Measurements from ENCODE around the gene UGCG.
"Not testable (repeated sequence)": the region's sequence is repeated elsewhere in the genome, so short reads cannot be mapped to it uniquely, and the experiment has no call there.

Gene UGCG

DNA sequence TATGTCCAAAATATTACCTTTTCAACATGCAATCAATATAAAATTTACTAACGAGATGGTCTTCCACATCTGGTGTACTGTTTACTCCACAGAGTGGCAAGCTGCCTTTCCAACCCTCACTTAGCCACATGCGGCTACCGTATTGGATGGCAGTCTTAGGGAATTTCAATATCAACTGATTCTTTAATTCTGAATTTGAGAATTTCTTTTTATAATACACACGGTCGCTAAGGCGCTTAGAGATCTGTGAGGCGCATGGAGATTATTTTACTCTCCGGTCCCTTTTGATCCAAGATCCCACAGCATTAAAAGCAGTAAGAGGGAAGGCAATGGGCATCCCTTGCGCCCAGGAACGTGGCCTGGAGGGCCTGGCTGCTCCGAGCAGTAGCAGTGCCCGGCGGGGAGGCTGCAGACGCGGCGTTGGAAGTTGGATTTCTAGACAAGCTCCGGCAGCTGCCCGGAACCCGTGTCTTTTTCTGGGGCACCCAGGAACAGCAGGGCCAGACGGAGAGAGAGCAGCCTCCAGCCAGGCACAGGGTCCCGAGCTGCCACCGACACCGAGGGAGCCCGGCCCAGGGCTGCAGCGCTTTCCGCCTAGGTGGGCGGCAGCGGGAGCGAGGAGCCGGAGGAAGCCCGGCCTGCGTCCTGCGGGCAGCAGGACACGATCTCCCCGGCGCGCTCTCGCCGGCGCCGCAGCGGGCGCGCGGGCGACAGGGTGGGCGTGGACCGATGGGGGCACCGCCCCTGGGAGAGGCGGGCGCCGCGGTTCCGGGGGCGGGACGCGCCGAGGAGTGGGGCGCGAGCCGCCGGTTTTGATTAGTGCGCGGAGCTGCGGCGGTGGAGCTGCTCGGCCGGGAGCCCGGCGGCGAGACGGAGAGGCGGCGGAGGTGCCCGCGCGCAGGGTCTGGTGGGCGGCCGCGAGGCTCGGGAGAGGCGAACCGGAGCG is at the start of gene UGCG:
TSS of gene UGCG (plus strand) at position 819 of the 946 bp plus-strand sequence. CDS start 402 bp downstream, outside the sequence.
- peak; percentile 80 for DNase-seq (ENCODE audit: low read depth)

DNA sequence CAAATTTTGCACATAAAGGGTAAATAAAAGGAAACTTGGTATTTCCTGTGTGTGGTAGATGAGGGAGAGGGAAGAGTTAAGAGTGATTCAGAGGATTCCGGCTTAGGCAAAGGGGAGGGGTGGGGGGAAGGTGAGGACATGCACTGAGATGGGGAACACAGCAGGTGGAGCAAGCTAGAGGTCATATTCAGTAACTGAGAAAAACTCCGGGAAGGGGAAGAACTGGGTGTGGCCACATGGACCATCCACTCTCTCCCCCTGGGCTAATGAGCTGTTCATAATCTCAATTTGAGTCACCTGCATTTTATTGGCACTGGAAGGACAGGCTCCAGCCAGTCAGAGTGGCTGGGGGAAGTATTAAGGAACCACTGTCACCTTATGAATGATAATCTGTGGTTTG is 45.1 kb upstream of the UGCG start:
- no peak for DNase-seq (ENCODE audit: low read depth)

DNA sequence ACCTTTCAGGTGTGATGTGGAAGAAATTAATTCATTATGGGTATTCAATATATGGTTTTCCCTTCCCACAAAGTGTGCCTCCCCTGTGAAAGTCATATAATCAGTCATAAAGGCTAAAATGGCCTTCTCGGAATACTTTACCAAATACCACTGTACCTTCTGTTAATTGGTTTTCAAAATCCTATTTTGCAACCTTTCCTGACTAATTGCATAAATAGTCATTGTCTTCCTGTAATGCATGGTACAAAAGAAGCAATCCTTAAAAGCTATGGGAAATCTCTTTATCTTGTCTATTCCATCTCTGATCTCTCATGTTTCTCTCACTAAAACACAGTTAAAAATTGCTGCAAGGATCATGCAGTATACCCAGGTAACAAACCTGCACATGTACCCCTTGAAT is 44.3 kb upstream of the UGCG start:
- no peak for DNase-seq (ENCODE audit: low read depth)

DNA sequence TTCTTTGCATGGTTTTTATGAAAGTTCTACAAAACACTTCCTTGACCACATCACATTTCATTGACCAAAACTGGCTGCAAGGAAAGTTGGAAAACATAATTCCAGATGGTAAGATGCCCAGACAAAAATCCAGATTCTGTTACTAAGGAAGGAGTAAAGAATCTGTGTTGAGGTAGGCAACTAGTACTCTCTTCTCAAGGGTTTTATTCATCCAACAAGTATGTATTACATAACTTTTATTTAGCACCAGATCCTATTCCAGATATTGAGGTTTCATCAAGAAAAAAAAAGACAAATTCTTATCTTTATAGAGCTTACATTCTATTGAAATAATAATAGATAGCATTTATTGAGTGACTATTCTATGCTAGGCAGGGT is 43.2 kb upstream of the UGCG start:
- no peak for DNase-seq (ENCODE audit: low read depth)

DNA sequence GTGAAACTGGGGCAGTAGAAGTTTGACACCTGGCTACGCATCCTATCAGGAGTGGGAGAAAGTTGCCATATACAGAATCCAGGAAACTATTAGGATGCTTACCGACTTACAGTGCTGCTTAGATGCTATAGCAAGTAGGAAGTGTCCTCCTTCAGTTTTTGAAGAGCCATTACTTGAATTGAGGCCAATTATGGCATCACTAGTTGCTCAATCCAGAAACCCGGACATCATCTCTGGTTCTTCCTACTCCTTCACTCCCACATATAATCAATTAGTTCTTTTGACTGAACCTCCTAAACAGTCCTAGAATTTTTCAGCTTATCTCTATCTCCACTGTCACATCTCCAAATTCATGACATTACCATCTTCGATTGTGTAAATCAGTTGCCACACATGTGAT is 41.8 kb upstream of the UGCG start:
- DNase-seq (ENCODE audit: low read depth) = no peak

DNA sequence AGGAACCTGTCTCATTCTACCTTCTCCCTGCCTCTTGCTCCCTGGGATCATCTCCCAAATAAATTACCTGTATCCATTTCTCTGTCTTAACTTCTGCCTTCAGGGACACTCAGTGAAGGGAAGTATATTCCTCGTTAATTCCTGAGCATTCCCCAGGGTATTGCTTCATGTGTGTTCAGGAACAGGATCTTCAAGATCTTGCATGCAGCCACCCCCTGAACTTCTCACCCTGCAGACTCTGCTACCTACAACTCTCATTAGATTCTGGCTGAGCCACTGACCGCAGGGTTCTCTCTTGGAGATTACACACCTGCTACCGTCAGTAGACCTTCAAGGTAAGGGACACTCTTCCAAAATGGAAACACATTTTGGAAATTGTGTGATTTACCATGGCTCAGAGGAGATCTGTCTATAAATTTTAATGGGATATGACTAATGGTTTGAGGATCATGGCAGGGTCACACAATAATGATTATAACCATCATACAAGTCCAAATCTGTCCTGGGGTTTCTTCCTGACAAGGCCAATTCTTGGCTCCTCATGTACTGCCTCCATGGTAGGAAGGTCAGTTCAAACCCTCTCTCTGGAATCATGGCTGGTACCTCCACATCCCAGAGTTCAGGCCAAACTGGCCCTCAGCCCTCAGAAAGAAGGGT is 38.9 kb upstream of the UGCG start:
- no peak for DNase-seq (ENCODE audit: low read depth)

DNA sequence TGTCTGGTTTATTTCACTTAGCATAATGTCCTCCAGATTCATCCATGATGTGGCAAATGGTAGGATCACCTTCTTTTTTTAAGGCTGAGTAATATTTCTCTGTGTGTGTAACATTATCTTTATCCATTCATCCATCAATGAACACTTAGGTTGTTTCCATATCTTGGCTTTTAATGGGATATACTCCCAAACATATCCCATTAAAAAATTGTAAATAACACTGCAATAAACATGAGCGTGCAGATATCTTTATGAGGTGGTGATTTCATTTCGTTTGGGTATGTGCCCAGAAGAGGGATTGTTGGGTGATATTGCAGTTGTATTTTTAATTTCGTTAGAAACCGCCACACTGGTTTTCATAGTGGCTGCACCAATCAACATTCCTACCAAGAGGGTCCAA is 36.2 kb upstream of the UGCG start:
- no peak for DNase-seq (ENCODE audit: low read depth)

DNA sequence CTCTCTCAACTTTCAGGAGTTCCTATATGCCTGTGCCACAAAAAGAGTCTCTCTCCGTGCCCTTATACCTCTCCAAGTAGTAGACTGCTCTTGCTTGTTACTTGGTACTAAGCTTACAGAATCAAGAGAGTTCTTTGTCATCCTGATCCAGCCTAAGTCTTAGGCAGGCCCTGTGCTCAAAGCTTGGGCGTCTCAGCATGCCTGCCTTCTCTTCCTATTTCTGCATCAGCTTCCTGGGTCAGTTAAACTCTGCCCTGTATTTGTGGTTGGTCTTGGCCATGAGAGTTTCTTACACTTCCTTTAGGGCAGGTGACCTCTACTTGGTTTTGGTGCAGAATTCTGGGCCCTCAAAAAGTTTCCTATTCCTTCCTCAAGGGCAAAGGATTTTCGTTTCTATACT is 33.0 kb upstream of the UGCG start:
- no peak for DNase-seq (ENCODE audit: low read depth)

DNA sequence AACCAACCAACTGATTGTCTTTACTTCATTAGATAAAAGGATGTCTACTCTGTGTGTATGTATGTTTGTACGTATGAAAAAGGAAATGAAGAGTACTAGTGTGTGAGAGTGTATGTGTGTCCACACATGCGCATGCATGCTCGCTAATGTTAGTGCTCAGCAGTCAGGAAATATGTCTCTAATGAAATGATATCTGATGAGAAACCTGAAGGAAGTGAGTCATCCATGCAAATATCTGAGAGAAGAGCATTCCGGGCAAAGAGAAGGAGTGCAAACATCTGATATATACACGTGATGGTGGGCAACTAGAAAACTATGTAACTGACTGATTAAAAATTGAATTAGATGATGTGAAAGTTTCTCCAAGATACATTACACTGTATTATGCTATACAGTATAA is 29.6 kb upstream of the UGCG start:
- no peak for DNase-seq (ENCODE audit: low read depth)

DNA sequence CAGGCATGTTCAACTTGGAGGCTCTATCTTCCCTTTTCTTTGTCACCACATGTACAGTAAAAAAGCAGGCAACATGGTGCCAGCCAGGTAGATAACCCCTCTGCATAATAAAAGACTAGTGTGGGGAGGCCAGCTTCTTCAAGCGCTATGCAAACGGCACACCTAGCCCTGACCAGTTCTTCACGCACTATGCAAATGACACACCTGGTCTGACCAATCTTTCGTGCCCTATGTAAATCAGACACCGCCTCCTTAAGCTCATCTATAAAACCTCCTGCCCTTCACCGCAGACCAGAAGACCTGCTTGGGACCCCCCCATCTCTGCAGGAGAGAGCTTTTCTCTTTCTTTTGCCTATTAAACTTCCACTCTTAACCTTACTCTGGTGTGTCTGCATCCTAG is 28.1 kb upstream of the UGCG start:
- DNase-seq (ENCODE audit: low read depth) = no peak

DNA sequence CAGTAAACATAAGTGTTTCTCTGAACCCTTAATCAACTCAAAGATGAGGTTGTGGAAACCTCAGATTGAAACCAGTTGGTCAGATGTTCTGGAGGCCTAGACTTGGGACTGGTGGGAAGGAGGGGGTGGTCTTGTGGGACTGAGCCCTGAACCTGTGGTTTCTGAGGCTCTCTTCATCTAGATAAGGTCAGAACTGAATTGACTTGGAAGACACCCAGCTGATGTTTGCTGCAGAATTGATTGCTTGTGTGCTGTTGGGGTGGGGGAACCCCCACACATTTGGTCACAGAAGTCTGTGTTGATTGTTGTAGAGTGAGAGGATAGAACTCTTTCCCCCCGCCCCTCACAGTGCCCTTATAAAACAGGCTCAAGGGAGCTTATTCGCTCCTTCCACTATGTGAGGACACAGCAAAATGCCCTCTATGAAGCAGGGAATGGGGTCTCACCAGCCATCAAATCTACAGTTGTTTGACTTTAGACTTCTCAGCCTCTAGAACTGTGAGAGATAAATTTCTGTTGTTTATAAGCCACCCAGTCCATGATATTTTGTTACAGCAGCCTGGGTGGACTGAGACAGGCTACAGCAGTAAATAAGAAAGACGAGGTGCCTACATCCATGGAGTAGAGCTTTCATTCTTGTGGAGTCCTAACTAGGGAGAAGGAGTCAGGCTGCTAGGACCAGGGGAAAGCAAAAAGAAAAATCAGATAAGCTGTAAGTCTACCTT is 25.7 kb upstream of the UGCG start:
- no peak for DNase-seq (ENCODE audit: low read depth)

DNA sequence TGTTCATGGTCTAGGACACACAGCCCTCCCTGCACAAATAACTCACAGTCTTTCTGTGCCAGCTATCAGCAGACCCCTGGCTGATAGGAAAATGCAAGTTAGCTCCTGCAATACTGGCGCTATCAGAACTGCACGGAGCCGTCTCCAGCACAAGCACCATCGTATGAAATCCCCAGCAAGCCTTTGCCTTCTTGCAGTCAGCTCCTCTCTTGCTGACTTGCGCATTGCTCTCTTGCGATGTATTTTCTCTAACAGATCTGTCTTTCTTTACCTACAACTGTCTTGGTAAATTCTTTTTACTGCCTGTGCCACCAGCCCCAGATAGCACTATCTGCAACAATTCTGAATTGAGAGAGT is 25.1 kb upstream of the UGCG start:
- no peak for DNase-seq (ENCODE audit: low read depth)

DNA sequence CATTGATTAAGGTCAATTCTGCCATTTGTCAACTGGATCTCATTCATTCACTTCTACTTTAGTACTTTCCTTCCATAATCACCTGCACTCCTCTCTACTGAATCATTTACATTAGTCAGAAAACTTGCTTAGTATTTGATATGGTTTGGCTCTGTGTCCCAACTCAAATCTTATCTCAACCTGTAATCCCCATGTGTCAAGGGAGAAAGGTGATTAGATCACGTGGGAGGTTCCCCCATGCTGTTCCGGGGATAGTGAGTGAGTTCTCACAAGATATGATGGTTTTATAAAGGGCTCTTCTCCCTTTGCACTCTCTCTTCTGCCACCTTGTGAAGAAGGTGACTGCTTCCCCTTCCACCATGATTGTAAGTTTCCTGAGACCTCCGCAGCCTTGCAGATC is 23.7 kb upstream of the UGCG start:
- DNase-seq (ENCODE audit: low read depth) = no peak

DNA sequence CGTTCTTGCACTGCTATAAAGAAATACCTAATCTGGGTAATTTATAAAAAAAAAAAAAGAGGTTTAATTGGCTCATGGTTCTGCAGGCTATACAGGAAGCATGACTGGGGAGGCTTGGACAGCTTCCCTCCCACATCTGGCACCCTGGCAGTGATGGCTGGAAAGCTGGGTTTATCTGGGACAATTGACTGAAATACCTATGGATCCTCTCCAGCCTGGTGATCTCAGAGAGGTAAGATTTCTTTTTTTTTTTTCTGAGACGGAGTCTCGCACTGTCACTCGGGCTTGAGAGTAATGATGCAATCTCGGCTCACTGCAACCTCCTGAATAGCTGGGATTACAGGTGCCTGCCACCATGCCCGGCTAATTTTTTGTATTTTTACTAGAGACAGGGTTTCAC is 22.7 kb upstream of the UGCG start:
- no peak for DNase-seq (ENCODE audit: low read depth)

DNA sequence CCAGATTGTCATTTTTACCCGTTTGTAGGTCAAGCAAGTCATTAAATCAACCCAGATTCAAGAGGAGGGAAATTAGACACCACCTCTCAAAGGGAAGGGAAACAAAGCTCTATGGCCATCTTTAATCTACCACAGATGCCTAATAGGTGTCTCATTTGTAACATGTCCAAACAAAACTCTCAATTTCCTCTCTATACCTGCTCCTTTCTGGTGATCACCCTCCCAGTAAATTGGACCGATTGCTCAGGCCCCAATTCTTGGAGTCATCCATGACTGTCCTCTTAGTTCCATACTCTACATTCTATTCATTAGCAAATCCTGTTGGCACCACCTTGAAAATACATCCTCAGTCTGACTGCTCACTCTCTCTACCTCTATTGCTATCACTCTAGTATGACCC is 22.1 kb upstream of the UGCG start:
- DNase-seq (ENCODE audit: low read depth) = no peak

DNA sequence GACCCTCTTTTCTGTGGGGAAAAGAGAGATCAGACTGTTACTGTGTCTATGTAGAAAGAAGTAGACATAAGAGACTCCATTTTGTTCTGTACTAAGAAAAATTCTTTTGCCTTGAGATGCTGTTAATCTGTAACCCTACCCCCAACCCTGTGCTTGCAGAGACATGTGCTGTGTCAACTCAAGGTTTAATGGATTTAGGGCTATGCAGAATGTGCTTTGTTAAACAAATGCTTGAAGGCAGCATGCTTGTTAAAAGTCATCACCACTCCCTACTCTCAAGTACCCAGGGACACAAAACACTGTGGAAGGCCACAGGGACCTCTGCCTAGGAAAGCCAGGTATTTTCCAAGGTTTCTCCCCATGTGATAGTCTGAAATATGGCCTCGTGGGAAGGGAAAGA is 21.3 kb upstream of the UGCG start:
- not testable (repeated sequence) for DNase-seq (ENCODE audit: low read depth)

DNA sequence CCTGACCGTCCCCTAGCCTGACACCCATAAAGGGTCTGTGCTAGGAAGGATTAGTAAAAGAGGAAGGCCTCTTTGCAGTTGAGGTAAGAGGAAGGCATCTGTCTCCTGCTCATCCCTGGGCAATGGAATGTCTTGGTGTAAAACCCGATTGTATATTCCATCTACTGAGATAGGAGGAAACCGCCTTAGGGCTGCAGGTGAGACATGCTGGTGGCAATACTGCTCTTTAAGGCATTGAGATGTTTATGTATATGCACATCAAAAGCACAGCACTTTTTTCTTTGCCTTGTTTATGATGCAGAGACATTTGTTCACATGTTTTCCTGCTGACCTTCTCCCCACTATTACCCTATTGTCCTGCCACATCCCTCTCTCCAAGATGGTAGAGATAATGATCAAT is 20.9 kb upstream of the UGCG start:
- DNase-seq (ENCODE audit: low read depth) = not testable (repeated sequence)

DNA sequence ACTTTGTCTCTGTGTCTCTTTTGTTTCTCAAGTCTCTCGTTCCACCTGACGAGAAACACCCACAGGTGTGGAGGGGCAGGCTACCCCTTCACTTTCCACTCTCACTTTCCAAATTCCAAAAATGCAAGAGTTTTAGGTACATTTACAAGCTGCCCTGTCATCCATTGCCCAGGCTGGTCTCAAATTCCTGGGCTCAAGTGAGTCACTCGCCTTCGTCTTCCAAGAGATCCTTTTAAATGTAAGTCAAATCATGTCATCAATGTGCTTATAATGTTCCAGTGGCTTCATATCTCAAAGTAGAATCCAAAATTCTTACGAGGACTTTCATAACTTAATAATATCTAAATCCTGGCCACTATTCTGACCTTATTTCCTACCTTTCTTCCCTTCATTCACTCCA is 20.4 kb upstream of the UGCG start:
- no peak for DNase-seq (ENCODE audit: low read depth)

DNA sequence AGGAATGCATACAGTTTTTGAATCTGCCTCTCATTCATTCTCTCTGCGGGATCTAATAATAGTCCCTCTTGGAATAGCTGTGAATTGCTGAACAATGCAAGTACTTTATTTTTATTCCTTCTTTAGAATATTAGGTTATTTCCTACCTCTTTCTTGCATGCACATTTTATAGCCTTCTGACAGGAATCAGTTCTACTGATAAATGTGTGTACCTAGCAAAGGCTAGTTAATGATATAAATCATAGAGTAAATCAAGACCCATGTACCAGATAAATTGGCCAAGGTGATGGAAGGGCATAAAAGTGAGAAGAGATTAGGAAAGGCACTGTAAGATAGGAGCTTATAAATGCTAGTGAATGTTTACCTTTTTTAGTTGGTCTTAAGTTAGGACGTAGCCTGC is 19.2 kb upstream of the UGCG start:
- no peak for DNase-seq (ENCODE audit: low read depth)

DNA sequence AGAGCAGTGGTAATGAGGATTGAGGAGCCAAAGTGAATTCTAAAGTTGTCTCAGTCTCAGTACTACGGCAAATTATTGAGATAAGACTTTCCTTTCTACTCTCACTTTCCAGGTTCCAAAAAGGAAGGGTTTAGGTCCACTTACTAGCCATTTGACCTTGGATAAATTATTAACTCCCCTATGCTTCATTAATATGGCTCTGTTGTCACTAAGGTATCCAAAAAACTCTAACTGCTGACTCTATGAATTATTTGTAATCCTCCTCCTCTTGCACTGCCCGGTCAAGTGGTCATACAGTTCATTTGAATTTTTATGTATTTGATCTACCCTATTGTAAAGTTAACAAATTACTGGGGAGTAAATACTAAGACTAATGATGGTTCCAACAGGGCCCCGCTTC is 17.7 kb upstream of the UGCG start:
- DNase-seq (ENCODE audit: low read depth) = no peak

DNA sequence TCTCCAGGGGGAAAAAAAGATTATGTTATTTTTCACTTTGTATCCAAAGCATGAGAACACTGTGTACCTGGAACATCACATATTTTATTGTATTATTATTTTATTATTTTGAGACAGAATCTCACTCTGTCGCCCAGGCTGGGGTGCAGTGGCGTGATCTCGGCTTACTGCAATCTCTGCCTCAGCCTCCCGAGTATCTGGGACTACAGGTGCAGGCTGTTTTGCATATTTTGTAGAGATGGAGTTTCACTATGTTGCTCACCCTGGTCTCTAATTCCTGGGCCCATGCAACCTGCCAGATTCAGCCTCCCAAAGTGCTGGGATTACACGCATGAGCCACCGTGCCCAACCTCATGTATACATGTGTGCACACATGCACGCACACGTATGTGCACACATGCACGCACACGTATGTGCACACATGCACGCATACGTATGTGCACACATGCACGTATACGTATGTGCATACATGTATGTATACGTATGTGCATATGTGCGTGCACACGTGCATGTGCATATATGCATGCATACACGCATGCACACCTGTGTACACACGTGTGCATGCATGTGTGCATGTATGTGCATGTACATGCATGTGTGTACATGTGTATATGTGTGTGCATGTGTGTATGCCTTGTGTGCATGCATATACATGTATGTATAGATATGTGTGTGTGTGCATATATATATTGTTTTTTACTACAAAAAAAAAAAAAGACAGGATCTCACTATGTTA is 9.5 kb upstream of the UGCG start:
- DNase-seq (ENCODE audit: low read depth) = no peak

DNA sequence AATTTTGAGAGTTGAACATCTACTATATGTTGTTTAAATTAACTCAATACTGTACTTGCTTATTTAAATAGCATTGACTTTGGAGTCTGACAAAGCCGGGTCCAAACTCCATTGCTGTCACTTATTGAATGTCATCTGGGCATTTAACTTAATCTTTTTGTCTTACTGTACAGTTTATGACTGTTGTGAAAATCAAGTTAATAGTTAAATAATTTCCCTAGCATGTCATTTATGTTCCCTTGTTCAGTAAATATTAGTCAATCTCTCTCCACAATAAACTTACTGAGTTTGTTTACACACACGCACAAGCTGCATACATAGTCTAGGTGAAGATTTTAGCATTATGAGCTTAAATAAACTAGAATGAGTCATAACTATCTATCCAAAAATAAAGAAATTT is 6.3 kb upstream of the UGCG start:
- no peak for DNase-seq (ENCODE audit: low read depth)
